ENCODE data around the gene PXN. TPM values are rescaled to one million over a fixed set of nuclear protein-coding genes. Genes with fewer than 3 reads are reported as not detected.

The PXN gene
- total RNA-seq, 6 experiments from 2014 or later: 15.1 to 32.6 (median 24.1) TPM

DNA sequence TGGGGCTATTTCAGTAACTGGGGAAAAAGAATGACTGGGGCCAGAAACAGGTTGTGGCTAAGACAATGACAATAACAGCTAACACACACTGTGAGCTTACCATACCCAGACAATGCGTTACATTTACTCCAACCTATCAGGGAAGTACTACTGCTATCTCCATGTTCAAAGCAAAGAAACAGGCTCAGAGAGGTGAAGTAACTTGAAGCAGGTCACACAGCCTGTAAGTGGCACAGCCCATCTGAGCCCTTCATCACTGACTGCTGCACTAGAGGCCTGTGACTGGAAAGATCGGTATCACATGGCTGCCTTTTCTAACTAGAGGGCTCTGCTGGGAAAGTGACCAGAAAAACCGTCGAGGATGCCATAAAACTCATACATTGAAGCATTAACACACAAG, 78.9 kb downstream of the PXN start:
- WGBS (ENCODE audit: insufficient coverage, low coverage, low lambda C conversion rate, missing lambda C conversion rate): 92% methylated on average over 2 of the region's 4 CpGs
- Histone ChIP-seq H3K27ac (no peak overlapping the region), H3K36me3 (peaks cover 0 to 70% (median 35%) of the 10 kb centered on the region in 4 donors), H3K4me1 (no peaks in the 10 kb centered on the region), H3K27me3 (no peaks in the 10 kb centered on the region), H3K4me3 (no peak overlapping the region), H3K9me3 (no peaks in the 10 kb centered on the region)
- no peak for TF ChIP-seq POLR2A (IDR thresholded peaks at IDR 0.05)
- TF ChIP-seq, protein P1, sequence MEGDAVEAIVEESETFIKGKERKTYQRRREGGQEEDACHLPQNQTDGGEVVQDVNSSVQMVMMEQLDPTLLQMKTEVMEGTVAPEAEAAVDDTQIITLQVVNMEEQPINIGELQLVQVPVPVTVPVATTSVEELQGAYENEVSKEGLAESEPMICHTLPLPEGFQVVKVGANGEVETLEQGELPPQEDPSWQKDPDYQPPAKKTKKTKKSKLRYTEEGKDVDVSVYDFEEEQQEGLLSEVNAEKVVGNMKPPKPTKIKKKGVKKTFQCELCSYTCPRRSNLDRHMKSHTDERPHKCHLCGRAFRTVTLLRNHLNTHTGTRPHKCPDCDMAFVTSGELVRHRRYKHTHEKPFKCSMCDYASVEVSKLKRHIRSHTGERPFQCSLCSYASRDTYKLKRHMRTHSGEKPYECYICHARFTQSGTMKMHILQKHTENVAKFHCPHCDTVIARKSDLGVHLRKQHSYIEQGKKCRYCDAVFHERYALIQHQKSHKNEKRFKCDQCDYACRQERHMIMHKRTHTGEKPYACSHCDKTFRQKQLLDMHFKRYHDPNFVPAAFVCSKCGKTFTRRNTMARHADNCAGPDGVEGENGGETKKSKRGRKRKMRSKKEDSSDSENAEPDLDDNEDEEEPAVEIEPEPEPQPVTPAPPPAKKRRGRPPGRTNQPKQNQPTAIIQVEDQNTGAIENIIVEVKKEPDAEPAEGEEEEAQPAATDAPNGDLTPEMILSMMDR (IDR thresholded peaks at IDR 0.05): no peak
- intact Hi-C loops (cut with DNase I): no loop called here
- DNase-seq: no peak
- no peak for ATAC-seq

DNA sequence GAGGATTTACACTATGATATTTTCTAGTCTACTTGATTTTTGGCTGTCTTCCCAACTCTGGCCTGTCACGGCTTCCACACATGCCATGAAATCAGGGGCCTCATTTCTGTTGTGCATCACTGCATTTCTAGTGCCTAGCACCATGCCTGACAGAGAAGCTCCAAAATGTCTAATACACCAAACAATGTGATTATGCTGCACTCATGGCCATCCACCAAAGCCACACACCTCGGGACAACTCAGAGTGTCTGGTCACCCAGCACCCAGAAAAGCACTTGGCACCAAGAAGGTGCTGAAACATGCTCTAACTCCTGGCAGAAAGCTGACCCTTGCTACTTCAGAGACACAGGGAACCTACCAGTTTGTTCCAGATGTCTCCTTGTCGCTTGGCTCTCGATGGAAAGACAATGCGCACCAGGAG, 82.3 kb downstream of the PXN start:
- H3K27me3 ChIP-seq: no peaks in the 10 kb centered on the region
- no peak overlapping the region for H3K4me3 ChIP-seq
- TF ChIP-seq POLR2A (IDR thresholded peaks at IDR 0.05): no peak
- TF ChIP-seq, protein P1 (IDR thresholded peaks at IDR 0.05): no peak
- WGBS (ENCODE audit: insufficient coverage, low coverage, low lambda C conversion rate, missing lambda C conversion rate): 92% methylated on average over 2 of the region's 5 CpGs
- ATAC-seq (no peak), DNase-seq (no peak)
- no peaks in the 10 kb centered on the region for H3K9me3 ChIP-seq
- H3K27ac ChIP-seq: no peak overlapping the region
- H3K36me3 ChIP-seq: peaks cover 0 to 71% (median 41%) of the 10 kb centered on the region in 4 donors
- no peaks in the 10 kb centered on the region for H3K4me1 ChIP-seq
- intact Hi-C loops (cut with DNase I): no loop called here

DNA sequence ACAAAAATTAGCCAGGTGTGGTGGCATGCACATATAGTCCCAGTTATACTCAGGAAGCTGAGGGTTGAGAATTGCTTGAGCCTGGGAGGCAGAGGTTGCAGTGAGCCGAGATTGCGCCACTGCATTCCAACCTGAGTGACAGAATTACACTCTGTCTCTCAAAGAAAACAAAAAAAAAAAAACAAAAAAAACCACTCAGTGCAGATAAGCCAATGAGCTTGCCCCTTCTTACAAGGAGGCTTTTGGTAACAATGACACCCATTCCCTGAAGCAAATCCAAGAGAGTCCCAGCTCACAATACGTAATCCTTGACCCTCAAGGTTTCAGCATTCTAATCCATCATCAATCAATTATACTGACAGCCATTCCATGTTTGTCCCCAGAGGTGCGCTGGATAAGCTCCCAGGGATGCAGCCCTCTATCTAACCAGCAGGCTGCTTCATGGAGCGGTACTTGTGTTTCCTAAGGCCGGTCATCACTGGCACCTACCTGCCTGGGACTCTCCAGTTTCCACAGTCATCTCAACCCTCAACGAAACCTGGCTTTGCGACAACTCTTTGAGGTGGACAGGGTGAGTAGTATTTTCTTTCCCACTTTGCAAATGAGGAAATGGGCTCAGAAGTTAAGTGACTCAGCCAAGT, 83.4 kb downstream of the PXN start:
- WGBS (ENCODE audit: insufficient coverage, low coverage, low lambda C conversion rate, missing lambda C conversion rate): 63% methylated on average over 8 of the region's 8 CpGs
- TF ChIP-seq POLR2A (IDR thresholded peaks at IDR 0.05): no peak
- TF ChIP-seq, protein P1 (IDR thresholded peaks at IDR 0.05): no peak

DNA sequence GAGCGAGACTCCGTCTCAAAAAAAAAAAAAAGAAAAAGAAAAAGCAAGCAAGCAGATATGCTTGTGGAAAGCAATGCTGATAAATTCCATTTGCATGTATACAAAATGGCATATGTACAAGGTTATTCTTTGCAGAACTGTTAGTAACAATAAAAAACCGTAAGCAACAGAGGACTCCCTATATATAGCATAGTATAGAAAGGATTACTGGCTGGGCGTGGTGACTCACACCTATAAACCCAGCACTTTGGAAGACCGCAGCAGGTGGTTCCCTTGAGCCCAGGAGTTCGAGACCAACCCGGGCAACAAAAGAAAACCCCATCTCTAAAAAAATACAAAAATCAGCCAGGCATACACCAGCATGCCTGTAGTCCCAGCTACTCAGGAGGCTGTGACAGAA, 84.6 kb downstream of the PXN start:
- H3K9me3 ChIP-seq: no peaks in the 10 kb centered on the region
- no peaks in the 10 kb centered on the region for H3K4me1 ChIP-seq
- TF ChIP-seq, protein P1 (IDR thresholded peaks at IDR 0.05): no peak
- no peak for TF ChIP-seq POLR2A (IDR thresholded peaks at IDR 0.05)
- peaks cover 0 to 74% (median 42%) of the 10 kb centered on the region in 4 donors for H3K36me3 ChIP-seq
- intact Hi-C loops (cut with DNase I): no loop called here
- no peak overlapping the region for H3K4me3 ChIP-seq
- DNase-seq (no peak), ATAC-seq (no peak)
- H3K27me3 ChIP-seq: no peaks in the 10 kb centered on the region
- H3K27ac ChIP-seq: no peak overlapping the region
- WGBS (ENCODE audit: insufficient coverage, low coverage, low lambda C conversion rate, missing lambda C conversion rate): 94% methylated on average over 5 of the region's 7 CpGs

More for the DNA sequence above, 83.4 kb downstream of the PXN start:
- Histone ChIP-seq H3K36me3 (peaks cover 0 to 70% (median 42%) of the 10 kb centered on the region in 4 donors), H3K27me3 (no peaks in the 10 kb centered on the region), H3K9me3 (no peaks in the 10 kb centered on the region), H3K4me1 (no peaks in the 10 kb centered on the region), H3K4me3 (no peak overlapping the region), H3K27ac (no peak overlapping the region)
- intact Hi-C loops (cut with DNase I): no loop called here
- ATAC-seq: peak in 2 of 4 donors; percentile 46 to 60
- no peak for DNase-seq

Data from right lobe of liver (tissue), 6 donors.